Amniotic stem cell (primary cell): ENCODE results near the gene FHIT.
"Not testable (repeated sequence)": the region's sequence is repeated elsewhere in the genome, so short reads cannot be mapped to it uniquely, and the experiment has no call there.

Experiments used
- DNase-seq: peaks from one replicate; lab custom pipeline; 2025; lab: John Stamatoyannopoulos, UW

FHIT gene

GRCh38 chr3:61057464-61057863, 193.8 kb downstream of the FHIT start:
- DNase-seq: no peak

- DNase-seq: no peak
Measured at GRCh38 chr3:61055447-61055846, 195.8 kb downstream of the FHIT start.

DNA sequence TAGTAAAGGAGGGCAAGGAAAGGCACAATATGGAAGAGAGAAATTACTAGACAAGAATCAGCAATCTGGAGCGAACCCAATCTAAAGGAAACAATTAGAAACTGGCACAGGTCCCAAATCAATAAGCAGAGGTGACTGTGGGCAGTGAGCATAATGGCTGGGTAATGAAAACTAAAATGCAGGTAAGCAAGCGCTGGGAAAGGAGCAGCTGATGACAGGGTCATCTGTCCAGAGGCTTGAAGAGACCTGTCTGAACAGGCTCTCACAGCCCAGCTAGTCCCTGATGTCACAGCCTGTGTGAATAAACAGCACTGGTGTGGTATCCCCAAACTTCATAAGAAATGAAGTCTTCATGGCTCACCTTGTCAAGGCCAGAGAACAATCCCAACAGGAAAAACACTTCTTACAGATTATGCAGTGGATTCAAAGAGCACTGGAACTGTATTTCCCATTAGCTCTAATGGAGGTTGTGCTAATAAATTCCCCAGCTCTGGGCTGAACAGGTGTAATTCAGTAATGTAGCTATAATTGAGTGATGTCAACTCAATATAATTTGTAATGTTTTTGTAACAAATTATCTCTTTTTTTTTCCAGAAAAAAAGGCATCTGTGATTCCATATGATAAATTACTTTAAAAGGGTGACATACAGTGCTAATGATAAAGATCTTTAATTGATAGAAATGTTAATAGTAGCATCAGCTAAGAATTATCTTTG, 197.3 kb downstream of the FHIT start:
- DNase-seq: no peak

- DNase-seq: no peak
Measured at GRCh38 chr3:61052851-61053250, 198.4 kb downstream of the FHIT start.

GRCh38 chr3:61051666-61052065, 199.6 kb downstream of the FHIT start:
- DNase-seq: no peak

DNA sequence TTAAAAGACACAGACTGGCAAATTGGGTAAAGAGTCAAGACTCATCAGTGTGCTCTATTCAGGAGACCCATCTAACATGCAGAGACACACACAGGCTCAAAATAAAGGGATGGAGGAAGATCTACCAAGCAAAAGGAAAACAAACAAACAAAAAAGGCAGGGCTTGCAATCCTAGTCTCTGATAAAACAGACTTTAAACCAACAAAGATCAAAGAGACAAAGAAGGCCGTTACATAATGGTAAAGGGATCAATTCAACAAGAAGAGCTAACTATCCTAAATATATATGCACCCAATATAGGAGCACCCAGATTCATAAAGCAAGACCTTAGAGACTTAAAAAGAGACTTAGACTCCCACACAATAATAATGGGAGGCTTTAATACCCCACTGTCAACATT, 206.1 kb downstream of the FHIT start:
- DNase-seq: not testable (repeated sequence)

DNA sequence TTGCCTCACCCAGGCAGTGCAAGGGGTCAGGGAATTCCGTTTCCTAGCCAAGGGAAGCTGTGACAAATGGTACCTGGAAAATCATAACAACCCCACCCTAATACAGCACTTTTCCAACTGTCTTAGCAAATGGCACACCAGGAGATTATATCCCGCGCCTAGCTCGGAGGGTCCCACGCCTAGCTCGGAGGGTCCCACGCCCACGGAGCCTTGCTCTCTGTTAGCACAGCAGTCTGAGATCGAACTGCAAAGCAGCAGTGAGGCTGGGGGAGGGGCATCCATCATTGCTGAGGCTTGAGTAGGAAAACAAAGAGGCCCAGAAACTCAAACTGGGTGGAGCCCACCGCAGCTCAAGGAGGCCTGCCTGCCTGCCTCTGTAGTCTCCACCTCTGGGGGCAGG, 208.1 kb downstream of the FHIT start:
- DNase-seq: no peak

DNA sequence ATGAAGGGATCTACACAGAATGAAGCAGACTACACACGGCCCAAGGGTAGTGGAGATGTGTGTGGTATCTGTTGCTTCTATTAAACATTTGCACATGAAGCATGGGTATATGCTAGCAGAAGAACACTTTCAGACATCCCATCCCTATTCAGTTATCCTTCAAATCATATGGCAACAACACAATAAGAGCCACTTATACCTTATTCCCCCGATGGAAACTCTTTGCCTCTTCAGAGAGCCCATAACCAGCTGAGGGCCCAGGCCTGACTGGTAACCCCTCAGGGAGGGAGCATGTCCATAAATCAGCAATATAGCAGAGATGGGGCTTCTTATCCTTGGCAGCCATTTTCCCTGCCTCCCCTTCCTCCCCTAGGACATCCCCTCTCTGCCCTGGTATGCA, 210.6 kb downstream of the FHIT start:
- DNase-seq: no peak

DNA sequence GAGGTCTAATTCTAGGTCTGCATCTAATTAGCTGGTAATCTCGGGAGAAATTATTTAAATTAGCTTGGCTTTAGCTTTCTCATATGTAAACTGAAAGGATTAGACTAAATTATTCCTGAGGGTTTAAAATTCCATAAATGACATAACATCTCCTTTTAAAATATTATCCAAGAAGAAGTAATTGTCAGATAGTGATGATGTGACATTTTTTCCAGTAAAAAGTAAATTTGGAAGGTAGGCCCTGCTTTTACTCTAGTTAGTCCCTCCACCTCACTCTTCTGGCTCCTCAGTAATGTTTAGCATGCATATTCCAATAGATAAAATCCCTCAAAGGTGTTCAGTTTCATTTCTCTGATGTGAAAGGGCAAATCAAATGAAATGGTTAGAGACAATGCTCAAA, 215.7 kb downstream of the FHIT start:
- no peak for DNase-seq

- DNase-seq: no peak
Measured at GRCh38 chr3:61032991-61033390, 218.3 kb downstream of the FHIT start.

DNA sequence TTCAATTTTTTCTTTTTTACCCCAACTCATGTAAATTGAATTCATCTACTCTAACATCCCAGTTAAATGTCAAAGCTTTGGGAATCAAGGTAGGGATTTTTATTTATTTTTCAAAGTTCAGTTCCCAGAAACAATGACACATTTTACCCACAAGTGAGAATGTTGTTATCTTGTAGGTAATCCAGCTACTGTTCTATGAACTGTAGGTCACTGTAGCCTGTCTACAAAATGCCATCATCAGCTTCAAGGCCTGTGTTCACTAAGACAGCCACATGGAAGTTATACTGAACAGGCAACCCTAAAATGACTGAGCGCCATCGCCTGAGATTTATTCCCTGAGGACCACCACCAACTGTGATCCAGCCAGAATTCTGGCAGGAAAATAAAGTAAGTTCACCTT, 219.7 kb downstream of the FHIT start:
- DNase-seq: no peak

GRCh38 chr3:61030469-61031035, 220.7 kb downstream of the FHIT start:
- DNase-seq: no peak

DNA sequence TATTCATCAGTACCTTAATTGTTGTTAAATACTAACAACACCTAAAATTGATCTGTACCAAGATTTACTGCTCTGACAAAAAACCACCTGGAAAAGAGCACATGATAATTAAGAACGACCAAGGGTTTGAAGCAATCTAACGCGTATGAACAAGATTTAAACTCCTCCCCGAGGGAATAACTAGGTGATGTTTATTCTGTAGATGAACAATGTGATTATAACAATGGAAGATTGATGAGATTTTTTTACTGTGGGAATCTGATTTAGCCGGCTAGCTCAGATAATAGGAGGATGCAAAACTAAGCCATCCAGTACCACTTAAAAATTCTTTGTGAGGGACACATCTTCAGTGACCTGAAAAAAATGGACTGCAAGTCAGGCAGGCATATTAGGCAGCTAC, 222.1 kb downstream of the FHIT start:
- no peak for DNase-seq

- no peak for DNase-seq
Measured at GRCh38 chr3:61018807-61019206, 232.4 kb downstream of the FHIT start.

GRCh38 chr3:61017028-61017427, 234.2 kb downstream of the FHIT start:
- DNase-seq: not testable (repeated sequence)

DNA sequence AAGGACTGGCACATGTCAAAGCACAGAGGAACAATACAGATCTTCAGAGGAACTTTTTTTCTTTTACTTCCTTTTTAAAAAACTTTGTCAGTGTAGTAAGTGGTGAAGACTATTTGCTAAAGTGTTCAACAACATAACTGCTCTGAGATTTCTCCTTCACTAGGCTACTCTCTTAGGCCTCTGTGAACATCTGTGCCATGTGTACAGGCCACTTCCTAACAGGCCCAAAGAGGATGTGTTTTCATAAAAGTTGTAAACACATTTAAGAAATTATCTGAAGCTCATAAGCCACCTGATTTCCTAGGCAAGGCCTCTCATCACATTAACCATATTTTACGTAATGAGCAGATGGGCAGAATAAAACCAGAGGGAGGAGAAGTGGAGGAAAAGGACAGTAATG, 235.4 kb downstream of the FHIT start:
- no peak for DNase-seq

GRCh38 chr3:61015408-61015807, 235.8 kb downstream of the FHIT start:
- DNase-seq: no peak

DNA sequence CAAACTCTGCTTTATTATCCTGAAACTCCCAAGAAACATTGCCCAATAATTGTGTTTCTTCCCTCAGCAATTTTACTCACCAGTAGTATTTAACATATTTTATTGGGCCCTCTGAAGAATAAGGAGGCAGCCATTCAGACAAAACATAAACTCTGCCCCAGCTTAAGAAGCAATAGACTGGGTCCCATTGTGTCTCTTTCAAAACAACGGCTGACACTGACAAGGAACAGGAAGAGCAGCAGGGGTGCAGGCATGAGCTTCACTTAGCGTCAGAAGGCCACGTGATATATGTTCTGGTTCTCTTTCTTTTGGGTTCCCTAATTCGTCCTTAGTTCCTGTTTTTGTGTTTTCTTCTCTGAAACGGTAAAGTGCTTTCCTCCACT, 242.3 kb downstream of the FHIT start:
- no peak for DNase-seq

DNA sequence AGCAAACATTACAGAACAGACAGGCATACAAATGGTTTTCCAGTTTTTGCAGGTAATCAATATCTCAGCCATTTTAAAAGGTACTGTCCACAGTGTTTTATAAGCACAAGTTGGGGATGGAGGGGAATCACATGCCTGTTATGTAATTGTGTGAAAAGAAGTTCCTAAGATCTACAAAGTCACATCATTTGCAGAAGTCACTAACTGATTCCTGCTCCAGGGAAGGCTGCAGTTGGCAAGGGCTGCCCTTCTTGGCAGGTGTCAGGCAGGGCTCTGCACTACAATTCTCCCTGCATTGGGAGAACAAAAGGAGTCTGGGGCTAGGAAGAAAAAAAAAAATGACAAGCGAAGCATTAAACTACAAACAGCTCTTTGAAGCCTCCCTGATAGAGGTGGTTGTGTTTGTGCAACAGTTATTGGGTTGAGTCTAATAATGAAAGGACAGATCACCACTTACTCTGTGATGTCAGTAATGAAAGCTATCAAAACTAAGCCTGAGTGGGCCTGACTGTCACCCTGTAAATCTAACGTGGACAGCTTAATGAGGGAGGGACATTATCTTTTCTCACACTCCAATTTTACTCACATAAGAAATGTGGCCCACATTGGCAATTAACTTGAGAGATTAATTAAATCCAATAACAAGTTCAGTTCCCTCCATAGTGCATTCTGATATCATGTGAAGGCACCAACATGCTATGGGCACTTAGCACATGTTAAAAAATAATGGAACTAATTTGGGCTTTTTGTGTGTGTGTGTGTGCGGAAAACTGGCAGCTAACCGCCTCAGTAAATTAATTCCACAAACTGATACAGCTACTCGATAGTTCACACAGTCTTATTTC, 242.9 kb downstream of the FHIT start:
- no peak for DNase-seq

GRCh38 chr3:61005591-61005990, 245.7 kb downstream of the FHIT start:
- DNase-seq: no peak

DNA sequence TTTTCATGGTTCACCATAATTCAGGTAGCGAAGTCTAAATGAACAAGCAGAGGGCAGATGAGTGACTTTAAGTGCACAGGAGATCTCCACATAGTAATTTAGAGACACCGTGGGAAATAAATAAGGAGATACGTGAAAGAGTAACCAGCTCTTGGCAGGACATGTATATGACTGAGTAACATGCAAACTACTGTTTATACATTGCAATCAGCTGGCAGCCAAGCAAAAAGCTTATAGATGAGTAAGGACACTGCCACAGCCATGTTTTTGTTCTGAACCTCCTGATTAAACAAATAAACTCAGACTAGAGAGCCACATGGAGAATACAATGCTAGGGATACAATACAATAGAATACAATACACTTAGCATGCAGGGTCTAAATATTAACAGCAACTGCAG, 252.4 kb downstream of the FHIT start:
- DNase-seq: no peak

- no peak for DNase-seq
Measured at GRCh38 chr3:60992395-60992794, 258.9 kb downstream of the FHIT start.

GRCh38 chr3:60990442-60990730, 260.9 kb downstream of the FHIT start:
- no peak for DNase-seq
